GM18502 (cell line): ENCODE measurements around the gene PROM1.

Experiments
- ATAC-seq: cut with Tn5 transposase; IDR thresholded peaks from one replicate; pipeline ENCODE4 v1.9.1; 2021; ENCODE audit warnings: mild to moderate bottlenecking; ENCODE audit not compliant: unreplicated experiment, poor library complexity

Gene PROM1

DNA sequence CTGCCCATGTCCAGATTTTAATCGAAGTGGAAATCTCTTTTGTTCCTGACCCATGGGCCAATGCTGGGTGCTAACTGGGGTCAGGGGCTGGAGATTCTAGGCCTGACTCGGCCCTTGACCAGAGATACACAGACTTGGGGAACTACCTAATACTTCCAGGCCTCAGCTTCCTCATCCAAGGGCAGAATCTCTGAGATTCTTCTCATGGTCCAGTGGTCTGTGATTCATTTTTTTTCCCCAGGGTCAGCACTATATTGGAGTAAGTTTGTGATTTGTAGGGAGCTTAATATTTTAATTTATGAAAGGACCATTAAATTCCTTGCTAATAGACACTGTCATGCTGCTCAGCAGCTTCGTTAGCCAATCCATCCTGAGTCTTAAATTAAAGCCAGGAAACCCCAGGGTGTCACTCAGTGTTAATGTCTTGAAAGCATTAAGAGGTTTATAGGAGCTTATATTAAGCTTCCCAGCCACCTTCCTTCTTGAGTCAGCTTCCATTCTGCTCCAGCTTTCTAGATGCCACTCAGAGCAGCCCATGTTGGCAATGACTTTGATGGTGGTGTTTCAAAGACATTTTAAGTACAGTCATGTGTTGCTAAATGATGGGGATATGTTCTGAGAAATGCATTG is 27.0 kb upstream of the PROM1 start:
- ATAC-seq = no peak

DNA sequence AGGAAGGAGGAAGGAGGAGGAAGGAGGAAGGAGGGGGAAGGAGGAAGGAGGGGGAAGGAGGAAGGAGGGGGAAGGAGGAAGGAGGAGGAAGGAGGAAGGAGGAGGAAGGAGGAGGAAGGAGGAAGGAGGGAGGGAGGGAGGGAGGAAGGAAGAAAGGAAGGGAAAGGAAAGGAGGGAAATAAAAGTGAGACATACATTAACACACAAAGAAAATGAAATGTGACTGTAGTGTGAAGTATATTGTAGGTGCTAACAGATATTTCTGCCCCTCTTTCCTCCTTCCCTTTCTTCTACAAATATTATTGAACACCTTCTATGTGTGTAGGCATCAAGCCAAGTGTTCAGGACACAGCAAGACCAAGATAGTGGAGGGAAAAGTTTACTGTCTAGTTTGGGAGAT is 26.4 kb upstream of the PROM1 start:
- no peak for ATAC-seq

- ATAC-seq = no peak
Measured at GRCh38 chr4:16109256-16109655, 25.4 kb upstream of the PROM1 start.

- ATAC-seq = no peak
Measured at GRCh38 chr4:16106956-16107355, 23.1 kb upstream of the PROM1 start.

DNA sequence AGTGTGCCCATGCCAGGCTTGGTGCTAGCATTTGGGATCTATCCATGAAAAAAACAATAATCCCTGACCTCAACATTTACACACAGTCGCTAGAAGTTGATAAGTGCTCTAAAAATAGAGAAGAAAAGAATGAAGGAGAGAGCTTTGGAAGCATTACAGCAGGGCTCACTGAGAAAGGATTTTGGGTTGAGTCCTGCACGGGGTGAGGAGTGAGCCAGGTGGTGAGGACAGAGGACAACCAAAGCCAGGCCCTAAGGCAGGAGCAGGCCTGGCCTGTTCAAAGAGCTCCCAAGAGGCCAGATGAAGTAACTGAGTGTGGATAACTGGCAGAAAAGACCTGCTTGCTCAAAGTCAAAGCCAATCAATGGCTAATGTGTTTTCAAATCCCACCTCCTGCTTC is 20.7 kb upstream of the PROM1 start:
- no peak for ATAC-seq

- no peak for ATAC-seq
Measured at GRCh38 chr4:16102356-16102755, 18.5 kb upstream of the PROM1 start.

- no peak for ATAC-seq
Measured at GRCh38 chr4:16100833-16101232, 17.0 kb upstream of the PROM1 start.

GRCh38 chr4:16092682-16093319 is 9.0 kb upstream of the PROM1 start:
- no peak for ATAC-seq

- no peak for ATAC-seq
Measured at GRCh38 chr4:16090096-16090705, 6.4 kb upstream of the PROM1 start.

- ATAC-seq = no peak
Measured at GRCh38 chr4:16089156-16089555, 5.3 kb upstream of the PROM1 start.

DNA sequence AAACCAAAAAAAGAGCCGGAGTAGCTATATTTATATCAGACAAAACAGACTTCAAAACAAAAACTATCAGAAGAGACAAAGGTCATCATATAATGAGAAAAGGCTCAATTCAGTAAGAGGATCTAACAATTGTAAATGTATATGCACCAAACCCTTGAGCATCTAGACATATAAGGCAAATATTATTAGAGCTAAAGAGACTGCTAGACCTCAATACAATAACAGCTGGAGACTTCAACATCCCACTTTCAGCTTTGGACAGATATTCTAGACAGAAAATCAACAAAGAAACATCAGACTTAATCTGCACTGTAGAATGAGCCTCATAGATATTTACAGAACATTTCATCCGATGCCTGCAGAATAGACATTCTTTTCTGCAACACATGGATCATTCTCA is 4.8 kb upstream of the PROM1 start:
- no peak for ATAC-seq

DNA sequence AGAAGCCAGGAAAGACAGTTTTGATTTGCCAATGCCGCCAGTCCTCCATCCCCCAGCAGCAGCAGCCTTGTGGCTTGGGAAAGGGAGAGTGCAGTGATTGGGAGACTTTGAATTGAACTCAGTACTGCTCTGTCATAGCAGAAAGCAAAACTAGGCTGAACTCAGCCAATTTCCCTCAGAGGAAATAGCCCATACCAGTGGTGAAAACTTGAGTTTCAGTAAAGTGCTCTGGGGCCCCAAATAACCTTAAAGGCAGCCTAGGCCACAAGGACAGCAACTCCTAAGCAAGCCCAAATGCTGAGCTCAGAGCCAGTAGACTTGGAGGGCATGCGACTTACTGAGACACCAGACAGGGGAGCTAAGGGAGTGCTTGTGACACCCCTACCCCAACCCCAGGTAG is 2.0 kb upstream of the PROM1 start:
- peak; percentile 78 for ATAC-seq

- ATAC-seq = no peak
Measured at GRCh38 chr4:16082426-16083240, 1.2 kb downstream of the PROM1 start.

DNA sequence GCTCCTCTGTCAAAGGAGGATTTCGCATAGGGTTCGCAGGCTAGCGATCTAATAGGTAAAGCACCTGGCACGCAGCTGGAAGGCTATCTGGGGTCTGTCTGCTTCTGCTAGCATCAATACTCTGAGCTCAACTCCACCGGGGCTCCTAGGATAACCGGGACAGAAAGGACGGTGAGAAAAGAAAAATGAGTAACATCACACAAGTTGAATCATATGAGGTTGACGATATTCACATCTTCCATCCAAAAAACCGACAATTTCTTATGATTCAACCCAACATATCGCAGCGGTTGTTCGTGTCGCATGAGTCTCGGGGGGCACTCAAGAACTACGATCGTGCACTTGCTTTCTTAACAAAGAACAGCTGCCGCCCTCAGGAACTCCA is 1.8 kb downstream of the PROM1 start:
- no peak for ATAC-seq

GRCh38 chr4:16079046-16079445 is 4.8 kb downstream of the PROM1 start:
- peak; percentile 86 for ATAC-seq

DNA sequence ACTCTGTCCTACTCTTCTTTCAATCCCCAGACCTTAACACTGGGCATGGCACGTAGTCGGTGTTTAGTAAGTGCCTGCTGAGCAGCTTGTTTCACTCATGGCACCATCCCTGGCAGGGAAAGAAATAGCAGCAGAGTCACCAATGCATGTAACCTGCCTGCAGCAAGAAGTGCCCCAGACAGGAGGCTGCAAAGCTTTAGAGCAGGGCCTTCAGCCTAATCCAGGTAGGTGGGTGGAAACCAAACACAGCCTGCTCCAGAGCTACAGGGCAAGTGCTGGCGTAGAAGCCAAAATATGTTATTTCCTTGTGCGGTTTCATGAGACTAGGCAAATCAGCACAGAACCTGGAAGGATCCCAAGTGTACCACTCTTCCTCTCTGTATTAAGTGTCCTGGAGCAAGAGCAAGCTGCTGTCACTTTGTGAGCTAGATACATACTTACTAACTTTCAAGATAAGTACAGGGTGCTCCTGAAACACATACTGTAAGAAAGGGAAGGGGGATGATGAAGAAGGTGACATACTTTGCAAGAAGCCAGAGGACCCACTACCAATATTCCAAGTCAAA is 5.5 kb downstream of the PROM1 start:
- ATAC-seq = no peak

- ATAC-seq = no peak
Measured at GRCh38 chr4:16077786-16078185, 6.0 kb downstream of the PROM1 start.

GRCh38 chr4:16075975-16076757 is 7.7 kb downstream of the PROM1 start:
- no peak for ATAC-seq

- ATAC-seq = no peak
Measured at GRCh38 chr4:16075061-16075460, 8.8 kb downstream of the PROM1 start.

DNA sequence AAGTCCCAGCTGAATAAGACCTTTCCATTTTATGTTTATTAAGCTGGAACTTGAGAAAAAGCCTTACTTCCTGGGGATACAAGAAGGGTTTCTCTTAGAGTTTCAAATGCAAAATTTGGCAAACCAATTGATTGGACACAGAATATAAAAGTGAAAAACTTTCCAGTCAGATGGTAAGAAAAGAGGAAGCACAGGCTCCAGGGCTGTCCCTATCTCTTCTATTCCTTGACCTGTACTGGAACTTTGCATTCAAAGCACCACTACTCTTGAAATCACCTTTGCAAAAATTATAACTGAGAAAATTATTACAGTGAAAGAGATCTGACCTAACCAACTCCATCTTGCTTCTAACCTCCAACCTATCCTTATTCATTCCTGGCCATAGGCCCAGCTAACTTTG is 11.7 kb downstream of the PROM1 start:
- no peak for ATAC-seq
